B cell (primary cell): ENCODE measurements around the gene PARVB. TPM values are rescaled to one million over a fixed set of nuclear protein-coding genes. Genes with fewer than 3 reads are reported as not detected.

ENCODE experiments used
- ATAC-seq: fragments of 200-7000 bp; cut with Tn5 transposase; one replicate; pipeline ENCODE4 v1.10.0; 2021; ENCODE audit warnings: low read depth, mild to moderate bottlenecking, moderate number of reproducible peaks, moderate library complexity
- CTCF ChIA-PET: fragments of 350-600 bp; sonication (Branson Sonifier 250); formaldehyde crosslinking; loops from one replicate; lab custom pipeline; 2021; ENCODE audit warnings: antibody characterized with exemption, inconsistent platforms; lab: Charles Lee
- POLR2A ChIA-PET: fragments of 350-600 bp; sonication (Branson Sonifier 250); formaldehyde crosslinking; loops from one replicate; lab custom pipeline; 2021; ENCODE audit warnings: antibody characterized with exemption; lab: Charles Lee
- DNase-seq: peaks from one replicate; pipeline ENCODE4 v3.0.0; 2013
- H2AFZ ChIP-seq: 2 replicates; pipeline ENCODE4 v1.6.1; 2012; ENCODE audit warnings: mild to moderate bottlenecking, low read depth, low read length; ENCODE audit not compliant: insufficient read depth, poor library complexity, severe bottlenecking
- H3K27ac ChIP-seq, 2 donors: 1 replicate in 1 of 2; 2 replicates in 1 of 2; pipeline ENCODE4 v1.5.1; 2012 to 2013; ENCODE audit warnings: low read length in 2 of 2, mild to moderate bottlenecking in 2 of 2, moderate library complexity in 1 of 2
- H3K27me3 ChIP-seq, 4 experiments: fragments of 200-600 bp in 1 of 4; sonication (generic) in 1 of 4; replicated peaks in 1 of 4; 1 replicate in 2 of 4; 2 replicates in 2 of 4; pipeline versions ENCODE4 v1.6.1 to v1.7.0; 2013 to 2016; ENCODE audit warnings: low read length in 3 of 4, mild to moderate bottlenecking in 2 of 4, mixed read lengths in 1 of 4, moderate library complexity in 1 of 4; ENCODE audit not compliant: insufficient read depth in 4 of 4, control insufficient read depth in 3 of 4; ENCODE audit errors: control extremely low read depth in 1 of 4
- H3K36me3 ChIP-seq, 2 experiments: replicated peaks in 1 of 2; 1 replicate in 1 of 2; 2 replicates in 1 of 2; pipeline versions ENCODE4 v1.6.1 to v1.7.1; 2013; ENCODE audit warnings: low read length in 1 of 2; ENCODE audit not compliant: insufficient read depth in 2 of 2, control insufficient read depth in 1 of 2; ENCODE audit errors: control extremely low read depth in 1 of 2, extremely low read depth in 1 of 2
- H3K4me1 ChIP-seq, 2 donors: fragments of 200-600 bp in 1 of 2; sonication (generic) in 1 of 2; 1 replicate in 1 of 2; 2 replicates in 1 of 2; pipeline versions ENCODE4 v1.5.1 to v1.6.1; 2013 to 2017; ENCODE audit warnings: low read length in 2 of 2; ENCODE audit not compliant: control insufficient read depth in 2 of 2, insufficient read depth in 2 of 2
- H3K4me2 ChIP-seq: replicated peaks from 2 replicates; pipeline ENCODE3; 2012; ENCODE audit warnings: mild to moderate bottlenecking, low read depth, low read length; ENCODE audit not compliant: poor library complexity, severe bottlenecking
- H3K4me3 ChIP-seq, 5 experiments: fragments of 200-600 bp in 1 of 5; sonication (generic) in 1 of 5; 1 replicate in 3 of 5; 2 replicates in 2 of 5; pipeline versions ENCODE4 v1.5.1 to v1.7.0; 2011 to 2016; ENCODE audit warnings: low read length in 4 of 5, mild to moderate bottlenecking in 4 of 5, low read depth in 2 of 5, control low read depth in 1 of 5, moderate library complexity in 1 of 5; ENCODE audit not compliant: insufficient read depth in 1 of 5; ENCODE audit errors: control extremely low read depth in 1 of 5, extremely low read depth in 1 of 5
- H3K79me2 ChIP-seq: fragments of 200-600 bp; sonication (generic); one replicate; pipeline ENCODE4 v1.6.0; 2016; ENCODE audit warnings: low read length; ENCODE audit not compliant: control insufficient read depth, insufficient read depth
- H3K9ac ChIP-seq: fragments of 200-600 bp; sonication (generic); 2 replicates; pipeline ENCODE4 v1.6.1; 2017; ENCODE audit warnings: mild to moderate bottlenecking, low read length, moderate library complexity
- H3K9me3 ChIP-seq, 3 donors: one replicate each; pipeline versions ENCODE4 v1.6.1 to v1.7.1; 2013; ENCODE audit warnings: low read length in 2 of 3; ENCODE audit not compliant: control insufficient read depth in 2 of 3, insufficient read depth in 1 of 3; ENCODE audit errors: control extremely low read depth in 1 of 3
- H4K20me1 ChIP-seq: 2 replicates; pipeline ENCODE4 v1.6.0; 2012; ENCODE audit warnings: mild to moderate bottlenecking, low read length; ENCODE audit not compliant: insufficient read depth, control insufficient read depth, poor library complexity, severe bottlenecking
- H3K27ac Mint-ChIP-seq: one replicate; pipeline ENCODE4 v1.8.0; 2021; ENCODE audit warnings: mixed read lengths
- H3K27me3 Mint-ChIP-seq: one replicate; pipeline ENCODE4 v1.8.0; 2021; ENCODE audit warnings: mixed read lengths
- H3K4me1 Mint-ChIP-seq: one replicate; pipeline ENCODE4 v1.8.0; 2021; ENCODE audit warnings: mixed read lengths
- H3K4me3 Mint-ChIP-seq: one replicate; pipeline ENCODE4 v1.8.0; 2021; ENCODE audit warnings: mixed read lengths
- H3K9me3 Mint-ChIP-seq: one replicate; pipeline ENCODE4 v1.8.0; 2022; ENCODE audit warnings: mixed read lengths; ENCODE audit not compliant: insufficient read depth
- EZH2 ChIP-seq: IDR thresholded peaks from 2 replicates; pipeline ENCODE4 v1.6.1; 2012; ENCODE audit warnings: borderline replicate concordance, low read depth, mild to moderate bottlenecking, moderate library complexity, low read length; ENCODE audit not compliant: insufficient read depth, poor library complexity, severe bottlenecking
- WGBS: methylation state at CpG from one replicate; pipeline ENCODE4 v1.1.5; 2013; ENCODE audit warnings: missing lambda C conversion rate; ENCODE audit not compliant: insufficient coverage; 5-methylcytosine and 5-hydroxymethylcytosine counted together
- intact Hi-C: fragments of 100-400 bp; cut with micrococcal nuclease; formaldehyde crosslinking; loops from one replicate; pipeline ENCODE4 v1.10.0; 2022
- polyA plus RNA-seq: library from polyadenylated mRNA; depleted of rRNA; stranded (reverse); fragments of >200 nt; gene quantifications from 2 replicates; pipeline ENCODE4 v1.2.3, GENCODE V29; 2012
- total RNA-seq, 2 donors: library from RNA; stranded (reverse); fragments of 120-200 nt in 1 of 2; gene quantifications; 1 replicate in 1 of 2; 2 replicates in 1 of 2; pipeline versions ENCODE4 v1.2.3 to v1.2.4, GENCODE V29; 2013 to 2022
- TF ChIP-seq, protein P1 (sequence below): fragments of 200-600 bp; IDR thresholded peaks from one replicate; pipeline ENCODE4 v1.8.0; 2022; ENCODE audit warnings: antibody characterized with exemption, mild to moderate bottlenecking

The PARVB gene
- total and polyA plus RNA-seq, 2 donors (not counting 1 experiment from before 2014, with no cell fraction given): 48.0 to 49.4 TPM

DNA sequence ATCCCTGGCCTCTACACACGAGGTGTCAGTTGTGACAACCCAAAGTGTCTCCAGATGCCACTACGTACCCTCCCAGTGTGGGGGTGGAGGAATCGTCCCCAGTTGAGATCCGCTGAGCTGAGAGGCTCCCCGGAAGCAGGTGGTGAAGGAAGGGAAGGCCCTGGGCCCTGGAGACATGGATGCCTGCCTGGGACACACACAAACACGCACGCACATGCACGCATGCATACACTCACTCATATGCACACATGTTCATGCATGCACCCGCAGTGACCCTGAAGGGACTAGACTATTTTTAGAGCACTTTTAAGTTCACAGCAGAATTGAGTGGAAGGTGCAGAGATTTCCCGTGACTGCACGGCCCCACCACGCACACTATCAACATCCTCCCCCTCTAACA lies 50.9 kb downstream of the PARVB start:
- H3K27ac Mint-ChIP-seq: no peak overlapping the region
- Histone ChIP-seq H4K20me1 (peaks cover 27% of the 10 kb centered on the region), H2AFZ (no peak overlapping the region), H3K9ac (no peak overlapping the region), H3K36me3 (no peaks in the 10 kb centered on the region), H3K9me3 (no peaks in the 10 kb centered on the region), H3K4me2 (no peak overlapping the region), H3K4me3 (no peak overlapping the region), H3K27me3 (no peaks in the 10 kb centered on the region), H3K27ac (no peak overlapping the region), H3K4me1 (peaks cover 0 to 6% of the 10 kb centered on the region in 2 donors), H3K79me2 (peaks cover 65% of the 10 kb centered on the region)
- intact Hi-C loops: no loop called here
- 100% methylated on average over 3 of the region's 12 CpGs for WGBS
- H3K27me3 Mint-ChIP-seq: no peaks in the 10 kb centered on the region
- ATAC-seq: no peak
- TF ChIP-seq EZH2: no peak
- TF ChIP-seq, protein P1, sequence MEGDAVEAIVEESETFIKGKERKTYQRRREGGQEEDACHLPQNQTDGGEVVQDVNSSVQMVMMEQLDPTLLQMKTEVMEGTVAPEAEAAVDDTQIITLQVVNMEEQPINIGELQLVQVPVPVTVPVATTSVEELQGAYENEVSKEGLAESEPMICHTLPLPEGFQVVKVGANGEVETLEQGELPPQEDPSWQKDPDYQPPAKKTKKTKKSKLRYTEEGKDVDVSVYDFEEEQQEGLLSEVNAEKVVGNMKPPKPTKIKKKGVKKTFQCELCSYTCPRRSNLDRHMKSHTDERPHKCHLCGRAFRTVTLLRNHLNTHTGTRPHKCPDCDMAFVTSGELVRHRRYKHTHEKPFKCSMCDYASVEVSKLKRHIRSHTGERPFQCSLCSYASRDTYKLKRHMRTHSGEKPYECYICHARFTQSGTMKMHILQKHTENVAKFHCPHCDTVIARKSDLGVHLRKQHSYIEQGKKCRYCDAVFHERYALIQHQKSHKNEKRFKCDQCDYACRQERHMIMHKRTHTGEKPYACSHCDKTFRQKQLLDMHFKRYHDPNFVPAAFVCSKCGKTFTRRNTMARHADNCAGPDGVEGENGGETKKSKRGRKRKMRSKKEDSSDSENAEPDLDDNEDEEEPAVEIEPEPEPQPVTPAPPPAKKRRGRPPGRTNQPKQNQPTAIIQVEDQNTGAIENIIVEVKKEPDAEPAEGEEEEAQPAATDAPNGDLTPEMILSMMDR: no peak
- peaks cover 11% of the 10 kb centered on the region for H3K4me1 Mint-ChIP-seq
- ChIA-PET CTCF (interaction anchor here (3.7 to 8.0 kb wide), 2 partner anchors 11 to 81 kb away, joined by 15 to 90 read pairs; no protein-coding TSS in a partner anchor), POLR2A (no interaction called here)
- no peak for DNase-seq
- no peak overlapping the region for H3K4me3 Mint-ChIP-seq
- H3K9me3 Mint-ChIP-seq: no peaks in the 10 kb centered on the region

DNA sequence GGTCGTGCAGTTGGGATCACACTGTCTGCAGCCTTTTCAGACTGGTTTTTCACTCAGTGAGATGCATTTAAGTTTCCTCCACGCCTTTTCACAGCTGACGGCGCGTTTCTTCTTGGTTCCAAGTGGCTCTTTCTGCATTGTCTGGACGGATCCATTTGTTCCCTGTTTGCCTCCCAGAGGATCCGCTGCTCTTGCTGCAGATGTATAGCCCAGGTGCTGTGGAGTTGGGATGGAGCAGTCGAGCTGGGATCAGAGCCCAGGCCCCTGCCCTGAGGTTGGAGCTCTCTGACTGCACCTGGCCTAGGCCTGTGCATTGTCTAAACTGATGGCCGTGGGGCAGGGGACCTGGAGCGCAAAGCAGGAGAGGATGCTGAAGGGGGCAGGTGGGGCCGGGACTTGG lies 51.6 kb downstream of the PARVB start:
- CTCF ChIA-PET: interaction anchor here (1.0 to 3.7 kb wide), 2 partner anchors 10 to 82 kb away, joined by 3 to 15 read pairs; no protein-coding TSS in a partner anchor
- Histone ChIP-seq H3K4me1 (peaks cover 0 to 6% of the 10 kb centered on the region in 2 donors), H3K9me3 (no peaks in the 10 kb centered on the region), H3K27me3 (no peaks in the 10 kb centered on the region), H3K79me2 (peaks cover 58% of the 10 kb centered on the region), H2AFZ (no peak overlapping the region), H3K4me3 (no peak overlapping the region), H3K36me3 (no peaks in the 10 kb centered on the region), H4K20me1 (peaks cover 30% of the 10 kb centered on the region), H3K4me2 (no peak overlapping the region), H3K27ac (no peak overlapping the region), H3K9ac (no peak overlapping the region)
- no peak overlapping the region for H3K27ac Mint-ChIP-seq
- no peak overlapping the region for H3K4me3 Mint-ChIP-seq
- no peak for DNase-seq
- POLR2A ChIA-PET: no interaction called here
- no peaks in the 10 kb centered on the region for H3K9me3 Mint-ChIP-seq
- TF ChIP-seq EZH2: no peak
- TF ChIP-seq, protein P1: no peak
- intact Hi-C loops: no loop called here
- H3K4me1 Mint-ChIP-seq: peaks cover 5% of the 10 kb centered on the region
- H3K27me3 Mint-ChIP-seq: no peaks in the 10 kb centered on the region
- no peak for ATAC-seq
- 95% methylated on average over 11 of the region's 11 CpGs for WGBS
